AG09309 (cell line): ENCODE results near the gene PLXNC1.

Experiments
- DNase-seq: peaks from one replicate; pipeline ENCODE4 v3.0.0-alpha.2; 2010; ENCODE audit warnings: low read depth
- H3K4me3 ChIP-seq: 2 replicates; pipeline ENCODE4 v1.5.1; 2011; ENCODE audit warnings: mild to moderate bottlenecking, low read depth, low read length, moderate library complexity; ENCODE audit not compliant: control insufficient read depth
- CTCF ChIP-seq: IDR thresholded peaks from 2 replicates; pipeline ENCODE4 v1.5.1; 2011; ENCODE audit warnings: mild to moderate bottlenecking, low read depth, low read length, inconsistent platforms; ENCODE audit not compliant: insufficient read depth, control insufficient read depth; ENCODE audit errors: missing control alignments

Gene PLXNC1

GRCh38 chr12:94263011-94263811 lies 114.8 kb downstream of the PLXNC1 start:
- DNase-seq: no peak
- no peak for TF ChIP-seq CTCF
- peak overlapping the region; percentile 59; the same call in 1 of the 2 replicates for H3K4me3 ChIP-seq

GRCh38 chr12:94263905-94264561 lies 115.7 kb downstream of the PLXNC1 start:
- no peak for TF ChIP-seq CTCF
- H3K4me3 ChIP-seq: no peak overlapping the region
- DNase-seq: no peak

GRCh38 chr12:94264736-94265485 lies 116.5 kb downstream of the PLXNC1 start:
- no peak for DNase-seq
- no peak for TF ChIP-seq CTCF
- H3K4me3 ChIP-seq: no peak overlapping the region

DNA sequence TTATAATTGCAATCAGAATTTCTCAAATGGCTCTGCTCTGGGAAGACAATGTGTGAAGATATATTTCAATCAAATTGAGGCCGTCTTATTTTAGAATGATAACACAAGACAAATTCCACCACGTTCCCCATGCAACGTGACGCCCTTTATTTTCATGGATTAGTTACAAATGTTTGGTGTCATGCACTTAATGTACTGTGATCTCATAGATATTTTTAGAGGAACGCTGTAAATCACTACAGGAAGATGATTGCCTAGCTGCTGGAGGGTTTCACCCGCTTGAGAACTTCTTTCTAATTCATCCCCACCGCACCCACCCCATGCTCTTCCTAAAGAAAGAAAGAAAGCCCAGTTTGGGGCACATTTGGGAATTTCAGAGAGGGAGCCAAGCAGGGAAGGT lies 117.2 kb downstream of the PLXNC1 start:
- H3K4me3 ChIP-seq: no peak overlapping the region
- no peak for TF ChIP-seq CTCF
- no peak for DNase-seq

DNA sequence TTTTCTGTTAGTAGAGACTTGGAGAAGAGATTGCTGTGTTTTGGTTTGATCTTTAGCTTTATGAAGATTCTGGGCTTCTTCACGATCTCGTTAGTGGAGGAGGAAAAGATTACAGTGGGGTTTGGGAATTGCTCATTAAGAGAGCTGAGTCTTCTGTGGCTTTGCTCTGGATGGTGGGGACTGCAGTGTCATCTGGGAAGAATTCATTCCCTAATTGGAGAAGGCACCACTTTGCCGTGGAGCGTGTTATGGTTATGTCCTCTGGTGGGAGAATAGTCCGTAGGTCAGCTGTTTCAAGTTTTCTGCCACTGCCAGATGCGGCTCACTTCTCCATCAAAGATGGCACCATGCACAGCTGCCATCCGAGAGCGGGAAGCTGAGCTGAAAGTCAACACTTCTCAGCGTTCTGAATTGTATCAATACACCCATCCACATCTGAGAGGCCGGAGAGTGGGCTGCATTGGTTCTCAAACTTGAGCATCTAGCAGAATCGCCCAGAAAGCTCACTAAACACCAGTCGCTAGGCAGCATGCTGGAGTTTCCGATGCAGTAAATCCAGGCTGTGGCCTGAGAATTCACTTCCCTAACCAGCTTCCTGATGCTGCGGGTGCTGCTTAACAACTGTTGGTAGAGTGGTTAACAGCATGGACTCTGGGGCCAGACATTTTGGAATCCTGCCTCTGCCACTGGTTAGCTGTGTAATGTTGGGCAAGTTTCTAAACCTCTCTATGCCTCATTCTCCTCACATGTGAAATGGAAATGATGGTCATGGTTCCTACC lies 117.8 kb downstream of the PLXNC1 start:
- H3K4me3 ChIP-seq: no peak overlapping the region
- no peak for DNase-seq
- no peak for TF ChIP-seq CTCF
